GM18507 (cell line): Measurements from ENCODE around the gene HUNK.
"Not testable (repeated sequence)": the region's sequence is repeated elsewhere in the genome, so short reads cannot be mapped to it uniquely, and the experiment has no call there.

ENCODE experiments used
- DNase-seq: peaks from one replicate; pipeline ENCODE4 v3.0.0; 2011; ENCODE audit warnings: low read depth; ENCODE audit not compliant: insufficient read length; ENCODE audit errors: extremely low spot score
- FAIRE-seq: peaks from 2 replicates; lab custom pipeline; 2011; peaks lifted over from hg19 to GRCh38; lab: Jason Lieb, UNC

Gene HUNK

GRCh38 chr21:32021319-32021994 lies 148.6 kb downstream of the HUNK start:
- FAIRE-seq, result no peak

DNA sequence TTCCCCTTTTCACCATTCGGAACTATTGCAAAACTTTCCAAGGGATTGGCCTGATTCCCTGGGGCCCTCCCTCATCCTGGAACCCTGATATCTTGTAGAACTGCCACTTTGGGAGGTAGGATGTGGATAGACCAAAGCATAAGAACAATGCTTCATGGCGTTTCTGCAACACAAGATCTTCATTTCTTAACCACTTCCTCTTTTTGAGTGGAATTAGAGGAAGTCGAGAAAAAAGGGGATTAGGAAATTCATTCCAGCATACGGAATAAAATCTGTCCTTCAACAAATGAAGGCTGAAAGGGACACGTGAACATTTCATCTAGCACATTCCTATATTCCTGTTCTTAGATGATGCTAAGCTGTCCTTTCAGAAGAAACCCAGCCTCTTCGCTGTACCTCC lies 149.3 kb downstream of the HUNK start:
- DNase-seq, result no peak
- FAIRE-seq, result no peak

More at GRCh38 chr21:32021319-32021994, 148.6 kb downstream of the HUNK start:
- DNase-seq, result no peak

DNA sequence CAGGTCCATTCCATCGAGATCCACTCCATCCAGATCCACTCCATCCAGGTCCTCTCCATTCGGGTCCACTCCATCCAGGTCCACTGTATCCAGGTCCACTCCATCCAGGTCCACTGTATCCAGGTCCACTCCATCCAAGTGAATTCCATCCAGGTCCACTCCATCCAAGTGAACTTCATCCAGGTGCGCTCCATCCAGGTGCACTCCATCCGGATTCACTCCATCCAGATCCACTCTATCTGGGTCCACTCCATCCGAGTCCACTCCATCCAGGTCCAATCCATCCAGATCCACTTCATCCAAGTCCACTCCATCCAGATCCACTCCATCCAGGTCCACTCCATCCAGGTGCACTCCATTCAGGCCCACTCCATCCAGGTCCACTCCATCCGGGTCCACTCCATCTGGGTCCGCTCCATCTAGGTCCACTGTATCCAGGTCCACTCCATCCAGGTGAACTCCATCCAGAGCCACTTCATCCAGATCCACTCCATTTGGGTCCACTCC lies 157.4 kb downstream of the HUNK start:
- FAIRE-seq (no peak), DNase-seq (no peak)

- FAIRE-seq, result no peak
These were observed 162.0 kb downstream of the HUNK start for GRCh38 chr21:32034850-32035249.

DNA sequence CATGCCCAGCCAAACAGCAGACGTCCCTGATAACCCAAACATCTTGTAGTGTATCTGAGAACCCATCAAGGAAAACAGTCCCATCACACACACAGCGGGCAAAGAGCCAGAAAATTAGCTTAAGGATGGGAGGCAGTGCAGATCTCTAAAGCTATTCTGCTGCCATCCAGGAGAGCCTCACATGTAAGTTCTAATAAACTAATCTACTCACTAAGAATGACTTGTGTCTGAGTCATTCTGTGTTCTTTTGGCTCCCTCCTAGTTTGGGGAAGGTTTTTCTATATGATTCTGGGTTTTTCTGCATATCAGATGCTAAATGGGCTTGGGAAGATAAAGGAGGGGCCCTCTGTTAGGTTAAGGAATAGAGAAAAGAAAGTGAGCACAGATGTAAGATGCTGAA lies 162.8 kb downstream of the HUNK start:
- no peak for DNase-seq
- no peak for FAIRE-seq

More at GRCh38 chr21:32034850-32035249, 162.0 kb downstream of the HUNK start:
- DNase-seq, result no peak

- FAIRE-seq, result no peak
- no peak for DNase-seq
These were observed 163.9 kb downstream of the HUNK start for GRCh38 chr21:32036756-32037155.

GRCh38 chr21:32038751-32039150 lies 165.9 kb downstream of the HUNK start:
- FAIRE-seq, DNase-seq: not testable (repeated sequence)

DNA sequence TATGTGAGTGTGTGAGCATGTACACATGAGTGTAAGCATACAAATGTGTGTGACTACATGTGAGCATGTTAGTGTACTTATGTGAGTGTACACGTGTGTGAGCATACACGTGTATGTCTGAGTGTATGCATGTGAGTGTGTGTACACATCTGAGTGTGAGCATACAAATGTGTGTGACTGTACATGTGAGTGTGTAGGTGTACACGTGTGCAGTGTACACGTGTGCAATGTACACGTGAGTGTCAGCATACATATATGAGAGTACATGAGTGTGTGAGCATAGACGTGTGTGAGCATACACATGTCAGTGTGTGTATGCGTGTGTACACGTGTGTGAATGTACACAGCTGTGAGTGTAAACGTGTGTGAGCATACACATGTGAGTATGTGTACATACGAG lies 170.6 kb downstream of the HUNK start:
- no peak for FAIRE-seq

GRCh38 chr21:32044205-32045180 lies 171.7 kb downstream of the HUNK start:
- DNase-seq, result no peak
- FAIRE-seq, result no peak

More for the DNA sequence above, 170.6 kb downstream of the HUNK start:
- no peak for DNase-seq

GRCh38 chr21:32046191-32046590 lies 173.4 kb downstream of the HUNK start:
- DNase-seq (no peak), FAIRE-seq (no peak)

GRCh38 chr21:32048353-32048752 lies 175.5 kb downstream of the HUNK start:
- DNase-seq, result no peak
- no peak for FAIRE-seq
